ENCODE data around the gene DPH6.

DNA sequence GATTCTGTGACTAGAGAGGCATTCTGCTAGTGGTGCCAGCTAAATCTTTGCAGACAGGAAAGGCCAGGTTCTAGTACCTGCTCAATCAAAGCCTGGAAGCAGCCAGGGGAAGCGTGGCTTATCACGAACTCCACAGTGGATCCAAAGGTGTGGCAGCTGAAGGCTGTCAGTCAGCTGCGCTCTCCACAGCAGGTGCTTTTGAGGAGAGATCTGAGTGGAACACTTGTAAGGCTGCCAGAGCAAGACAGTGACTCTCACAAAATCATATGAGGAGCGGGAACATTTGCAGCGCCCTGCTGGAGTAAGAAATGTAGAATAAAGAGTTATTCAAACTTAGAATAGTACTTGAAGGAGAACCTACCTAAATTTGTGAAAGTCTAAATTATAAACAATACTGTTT lies 5.0 kb upstream of the DPH6 start:
- no peak for TF ChIP-seq POLR2A (IDR thresholded peaks at IDR 0.05; ENCODE audit: low read depth, low read length)
- TF ChIP-seq TAF1 (IDR thresholded peaks at IDR 0.05; ENCODE audit: borderline replicate concordance, low read depth, low read length) = no peak

All from GM12892 (cell line).